ENCODE data around the gene MYO1C.

The MYO1C gene, protein sequence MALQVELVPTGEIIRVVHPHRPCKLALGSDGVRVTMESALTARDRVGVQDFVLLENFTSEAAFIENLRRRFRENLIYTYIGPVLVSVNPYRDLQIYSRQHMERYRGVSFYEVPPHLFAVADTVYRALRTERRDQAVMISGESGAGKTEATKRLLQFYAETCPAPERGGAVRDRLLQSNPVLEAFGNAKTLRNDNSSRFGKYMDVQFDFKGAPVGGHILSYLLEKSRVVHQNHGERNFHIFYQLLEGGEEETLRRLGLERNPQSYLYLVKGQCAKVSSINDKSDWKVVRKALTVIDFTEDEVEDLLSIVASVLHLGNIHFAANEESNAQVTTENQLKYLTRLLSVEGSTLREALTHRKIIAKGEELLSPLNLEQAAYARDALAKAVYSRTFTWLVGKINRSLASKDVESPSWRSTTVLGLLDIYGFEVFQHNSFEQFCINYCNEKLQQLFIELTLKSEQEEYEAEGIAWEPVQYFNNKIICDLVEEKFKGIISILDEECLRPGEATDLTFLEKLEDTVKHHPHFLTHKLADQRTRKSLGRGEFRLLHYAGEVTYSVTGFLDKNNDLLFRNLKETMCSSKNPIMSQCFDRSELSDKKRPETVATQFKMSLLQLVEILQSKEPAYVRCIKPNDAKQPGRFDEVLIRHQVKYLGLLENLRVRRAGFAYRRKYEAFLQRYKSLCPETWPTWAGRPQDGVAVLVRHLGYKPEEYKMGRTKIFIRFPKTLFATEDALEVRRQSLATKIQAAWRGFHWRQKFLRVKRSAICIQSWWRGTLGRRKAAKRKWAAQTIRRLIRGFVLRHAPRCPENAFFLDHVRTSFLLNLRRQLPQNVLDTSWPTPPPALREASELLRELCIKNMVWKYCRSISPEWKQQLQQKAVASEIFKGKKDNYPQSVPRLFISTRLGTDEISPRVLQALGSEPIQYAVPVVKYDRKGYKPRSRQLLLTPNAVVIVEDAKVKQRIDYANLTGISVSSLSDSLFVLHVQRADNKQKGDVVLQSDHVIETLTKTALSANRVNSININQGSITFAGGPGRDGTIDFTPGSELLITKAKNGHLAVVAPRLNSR

DNA sequence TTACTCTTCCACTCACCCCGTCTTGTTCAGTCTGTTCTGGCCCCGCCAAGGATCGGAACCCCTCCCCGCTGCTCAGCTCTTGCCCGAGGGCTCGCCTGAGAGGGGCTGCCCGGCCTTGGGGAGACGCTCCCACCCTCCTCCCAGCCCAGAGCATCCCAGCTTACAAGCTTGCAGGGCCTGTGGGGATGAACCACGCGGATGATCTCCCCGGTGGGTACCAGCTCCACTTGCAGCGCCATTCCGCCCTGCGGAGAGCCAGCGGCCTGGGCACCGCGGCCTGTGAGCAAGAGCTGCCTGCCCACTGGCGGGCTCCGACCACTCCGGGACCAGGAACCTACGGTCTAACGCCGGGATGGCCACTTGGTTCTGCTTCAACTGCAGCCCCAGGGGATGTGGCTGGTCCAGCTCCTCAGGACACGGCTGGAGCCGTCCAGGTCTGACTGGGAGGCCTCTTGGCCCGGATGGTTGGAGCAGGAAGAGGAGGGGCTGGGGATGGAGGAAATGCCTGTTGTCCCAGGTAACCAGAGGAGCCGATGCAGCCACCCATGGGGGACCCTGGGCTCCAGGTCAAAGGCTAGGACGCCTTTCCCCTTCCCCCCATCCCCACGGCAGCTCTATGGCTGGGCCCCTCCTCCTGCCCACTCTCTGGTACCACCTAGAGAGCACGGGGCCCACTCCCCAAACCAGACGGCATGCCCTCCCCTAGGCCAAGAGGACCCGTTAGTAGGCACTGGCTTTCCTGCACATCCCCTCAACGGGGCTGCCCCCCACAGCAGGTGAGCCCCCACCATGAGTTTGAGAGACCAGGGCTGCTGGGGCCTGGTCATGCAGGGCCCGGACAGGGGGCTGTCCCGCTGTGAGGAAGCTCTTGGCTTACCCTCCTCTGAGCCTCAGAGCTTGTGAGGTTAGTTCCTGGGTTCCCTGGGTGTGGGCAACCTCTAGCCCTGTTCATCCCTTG, at the start of gene MYO1C:
MYO1C (minus strand) TSS at position 438 of the 958 bp plus-strand sequence; CDS start at position 239, 199 bp downstream.
- Histone ChIP-seq H2AFZ (ENCODE audit: low read depth, low read length) (no peak within 1 kb of the TSS; the same call in 1 of the 2 replicates), H3K79me2 (ENCODE audit: low read length) (no peaks in the 10 kb centered on the region), H3K9me3 (ENCODE audit: insufficient read depth, low read length) (no peaks in the 10 kb centered on the region), H3K27ac (ENCODE audit: low read length) (no peak within 1 kb of the TSS), H3K27me3 (ENCODE audit: low read depth, low read length) (peaks cover 6% of the 10 kb centered on the region), H3K4me2 (ENCODE audit: low read length) (peak within 1 kb of the TSS; percentile 96), H3K4me1 (ENCODE audit: low read length) (peaks cover 9% of the 10 kb centered on the region; the same call in 1 of the 2 replicates), H3K36me3 (replicated peaks; ENCODE audit: low read depth, low read length) (no peaks in the 10 kb centered on the region), H4K20me1 (ENCODE audit: insufficient read depth, low read length) (no peaks in the 10 kb centered on the region), H3K4me3 (ENCODE audit: low read length) (peak within 1 kb of the TSS; percentile 88), H3K9ac (ENCODE audit: low read length) (peak within 1 kb of the TSS; percentile 69)
- no peak for TF ChIP-seq EZH2phosphoT487 (IDR thresholded peaks at IDR 0.05; ENCODE audit: low read depth)
- TF ChIP-seq, protein P1, sequence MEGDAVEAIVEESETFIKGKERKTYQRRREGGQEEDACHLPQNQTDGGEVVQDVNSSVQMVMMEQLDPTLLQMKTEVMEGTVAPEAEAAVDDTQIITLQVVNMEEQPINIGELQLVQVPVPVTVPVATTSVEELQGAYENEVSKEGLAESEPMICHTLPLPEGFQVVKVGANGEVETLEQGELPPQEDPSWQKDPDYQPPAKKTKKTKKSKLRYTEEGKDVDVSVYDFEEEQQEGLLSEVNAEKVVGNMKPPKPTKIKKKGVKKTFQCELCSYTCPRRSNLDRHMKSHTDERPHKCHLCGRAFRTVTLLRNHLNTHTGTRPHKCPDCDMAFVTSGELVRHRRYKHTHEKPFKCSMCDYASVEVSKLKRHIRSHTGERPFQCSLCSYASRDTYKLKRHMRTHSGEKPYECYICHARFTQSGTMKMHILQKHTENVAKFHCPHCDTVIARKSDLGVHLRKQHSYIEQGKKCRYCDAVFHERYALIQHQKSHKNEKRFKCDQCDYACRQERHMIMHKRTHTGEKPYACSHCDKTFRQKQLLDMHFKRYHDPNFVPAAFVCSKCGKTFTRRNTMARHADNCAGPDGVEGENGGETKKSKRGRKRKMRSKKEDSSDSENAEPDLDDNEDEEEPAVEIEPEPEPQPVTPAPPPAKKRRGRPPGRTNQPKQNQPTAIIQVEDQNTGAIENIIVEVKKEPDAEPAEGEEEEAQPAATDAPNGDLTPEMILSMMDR (IDR thresholded peaks at IDR 0.05; ENCODE audit: low read depth, low read length), result no peak

- no peaks in the 10 kb centered on the region for H3K9me3 ChIP-seq (ENCODE audit: insufficient read depth, low read length)
- H3K27ac ChIP-seq (ENCODE audit: low read length), result no peak overlapping the region
- H3K9ac ChIP-seq (ENCODE audit: low read length), result no peak overlapping the region
- H3K27me3 ChIP-seq (ENCODE audit: low read depth, low read length), result no peaks in the 10 kb centered on the region
- H4K20me1 ChIP-seq (ENCODE audit: insufficient read depth, low read length), result no peaks in the 10 kb centered on the region
- H3K79me2 ChIP-seq (ENCODE audit: low read length), result no peaks in the 10 kb centered on the region
- no peak overlapping the region for H3K4me3 ChIP-seq (ENCODE audit: low read length)
- no peak overlapping the region for H2AFZ ChIP-seq (ENCODE audit: low read depth, low read length)
- TF ChIP-seq EZH2phosphoT487 (IDR thresholded peaks at IDR 0.05; ENCODE audit: low read depth), result no peak
- TF ChIP-seq, protein P1 (IDR thresholded peaks at IDR 0.05; ENCODE audit: low read depth, low read length), result no peak
- H3K4me1 ChIP-seq (ENCODE audit: low read length), result no peaks in the 10 kb centered on the region
- no peaks in the 10 kb centered on the region for H3K36me3 ChIP-seq (replicated peaks; ENCODE audit: low read depth, low read length)
- no peak overlapping the region for H3K4me2 ChIP-seq (ENCODE audit: low read length)
Observed at GRCh38 chr17:1541367-1541904, 49.0 kb upstream of the MYO1C start.

- Histone ChIP-seq H3K9me3 (ENCODE audit: insufficient read depth, low read length) (no peaks in the 10 kb centered on the region), H3K4me3 (ENCODE audit: low read length) (no peak overlapping the region), H2AFZ (ENCODE audit: low read depth, low read length) (no peak overlapping the region), H3K4me2 (ENCODE audit: low read length) (no peak overlapping the region), H4K20me1 (ENCODE audit: insufficient read depth, low read length) (no peaks in the 10 kb centered on the region), H3K9ac (ENCODE audit: low read length) (no peak overlapping the region), H3K79me2 (ENCODE audit: low read length) (no peaks in the 10 kb centered on the region), H3K4me1 (ENCODE audit: low read length) (no peaks in the 10 kb centered on the region), H3K27ac (ENCODE audit: low read length) (no peak overlapping the region), H3K27me3 (ENCODE audit: low read depth, low read length) (no peaks in the 10 kb centered on the region), H3K36me3 (replicated peaks; ENCODE audit: low read depth, low read length) (peaks cover 3% of the 10 kb centered on the region)
- TF ChIP-seq, protein P1 (IDR thresholded peaks at IDR 0.05; ENCODE audit: low read depth, low read length), result no peak
- TF ChIP-seq EZH2phosphoT487 (IDR thresholded peaks at IDR 0.05; ENCODE audit: low read depth), result no peak
Observed at GRCh38 chr17:1539811-1540210, 47.3 kb upstream of the MYO1C start.
